Measurements from ENCODE around the gene LSAMP.

The LSAMP gene

GRCh38 chr3:116350119-116350733, 95.1 kb downstream of the LSAMP start:
- no peak for DNase-seq (ENCODE audit: low read depth)

- DNase-seq (ENCODE audit: low read depth), result no peak
These were observed 97.1 kb downstream of the LSAMP start for GRCh38 chr3:116348216-116348615.

GRCh38 chr3:116342499-116342898, 102.8 kb downstream of the LSAMP start:
- no peak for DNase-seq (ENCODE audit: low read depth)

- no peak for DNase-seq (ENCODE audit: low read depth)
These were observed 103.4 kb downstream of the LSAMP start for GRCh38 chr3:116341899-116342298.

GRCh38 chr3:116341381-116341780, 103.9 kb downstream of the LSAMP start:
- no peak for DNase-seq (ENCODE audit: low read depth)

GRCh38 chr3:116340680-116341216, 104.5 kb downstream of the LSAMP start:
- DNase-seq (ENCODE audit: low read depth), result peak; percentile 9

- peak; percentile 50 for DNase-seq (ENCODE audit: low read depth)
These were observed 105.8 kb downstream of the LSAMP start for GRCh38 chr3:116339441-116340028.

- DNase-seq (ENCODE audit: low read depth), result no peak
These were observed 106.6 kb downstream of the LSAMP start for GRCh38 chr3:116338713-116339112.

GRCh38 chr3:116337229-116337628, 108.1 kb downstream of the LSAMP start:
- no peak for DNase-seq (ENCODE audit: low read depth)

- DNase-seq (ENCODE audit: low read depth), result no peak
These were observed 113.9 kb downstream of the LSAMP start for GRCh38 chr3:116331380-116331779.

- DNase-seq (ENCODE audit: low read depth), result no peak
These were observed 122.4 kb downstream of the LSAMP start for GRCh38 chr3:116322750-116323375.

- no peak for DNase-seq (ENCODE audit: low read depth)
These were observed 126.9 kb downstream of the LSAMP start for GRCh38 chr3:116318370-116318769.

GRCh38 chr3:116316771-116317170, 128.5 kb downstream of the LSAMP start:
- DNase-seq (ENCODE audit: low read depth), result no peak

- no peak for DNase-seq (ENCODE audit: low read depth)
These were observed 130.8 kb downstream of the LSAMP start for GRCh38 chr3:116314476-116314875.

GRCh38 chr3:116306720-116307119, 138.6 kb downstream of the LSAMP start:
- DNase-seq (ENCODE audit: low read depth), result no peak

- no peak for DNase-seq (ENCODE audit: low read depth)
These were observed 139.1 kb downstream of the LSAMP start for GRCh38 chr3:116306149-116306548.

GRCh38 chr3:116302087-116302747, 143.1 kb downstream of the LSAMP start:
- DNase-seq (ENCODE audit: low read depth), result peak; percentile 1

- DNase-seq (ENCODE audit: low read depth), result no peak
These were observed 143.9 kb downstream of the LSAMP start for GRCh38 chr3:116301422-116301821.

GRCh38 chr3:116300226-116300625, 145.1 kb downstream of the LSAMP start:
- no peak for DNase-seq (ENCODE audit: low read depth)

GRCh38 chr3:116299646-116300081, 145.6 kb downstream of the LSAMP start:
- DNase-seq (ENCODE audit: low read depth), result no peak

- no peak for DNase-seq (ENCODE audit: low read depth)
These were observed 147.1 kb downstream of the LSAMP start for GRCh38 chr3:116298151-116298550.

- DNase-seq (ENCODE audit: low read depth), result no peak
These were observed 154.1 kb downstream of the LSAMP start for GRCh38 chr3:116291141-116291540.

GRCh38 chr3:116288485-116288884, 156.8 kb downstream of the LSAMP start:
- no peak for DNase-seq (ENCODE audit: low read depth)
